DMS114 treated with DMSO at 0.1 percent for 48 hours (cell line): ENCODE results near the gene QSER1.
A peak's percentile ranks its signal among the peaks of the same experiment; 100 is the strongest.
"Not testable (repeated sequence)": the region's sequence is repeated elsewhere in the genome, so short reads cannot be mapped to it uniquely, and the experiment has no call there.

Experiments used
- DNase-seq: peaks from one replicate; lab custom pipeline; 2025; ENCODE audit not compliant: unreplicated experiment; lab: John Stamatoyannopoulos, UW

QSER1 gene

GRCh38 chr11:32991898-32992297 lies 99.3 kb downstream of the QSER1 start:
- DNase-seq: no peak

GRCh38 chr11:33000181-33000580 lies 107.6 kb downstream of the QSER1 start:
- no peak for DNase-seq

- DNase-seq: no peak
Observed at GRCh38 chr11:33001281-33001680, 108.7 kb downstream of the QSER1 start.

GRCh38 chr11:33001751-33002542 lies 109.3 kb downstream of the QSER1 start:
- no peak for DNase-seq

- DNase-seq: no peak
Observed at GRCh38 chr11:33005175-33005574, 112.6 kb downstream of the QSER1 start.

- no peak for DNase-seq
Observed at GRCh38 chr11:33006010-33006409, 113.4 kb downstream of the QSER1 start.

GRCh38 chr11:33013755-33014154 lies 121.1 kb downstream of the QSER1 start:
- no peak for DNase-seq

GRCh38 chr11:33015621-33016551 lies 123.3 kb downstream of the QSER1 start, which contains the start of gene DEPDC7:
DEPDC7 (plus strand) TSS chr11:33015878; CDS start chr11:33015956, 78 bp downstream.
- peak; percentile 71 for DNase-seq

GRCh38 chr11:33016654-33017053 lies 124.0 kb downstream of the QSER1 start:
- no peak for DNase-seq

- DNase-seq: no peak
Observed at GRCh38 chr11:33017478-33017877, 124.9 kb downstream of the QSER1 start.

GRCh38 chr11:33017965-33018364 lies 125.4 kb downstream of the QSER1 start:
- DNase-seq: no peak

- DNase-seq: no peak
Observed at GRCh38 chr11:33018840-33019239, 126.2 kb downstream of the QSER1 start.

- DNase-seq: no peak
Observed at GRCh38 chr11:33021501-33021900, 128.9 kb downstream of the QSER1 start.

GRCh38 chr11:33021937-33022336 lies 129.3 kb downstream of the QSER1 start:
- no peak for DNase-seq

- DNase-seq: no peak
Observed at GRCh38 chr11:33025339-33025722, 132.7 kb downstream of the QSER1 start.

- no peak for DNase-seq
Observed at GRCh38 chr11:33027233-33027632, 134.6 kb downstream of the QSER1 start.

- DNase-seq: no peak
Observed at GRCh38 chr11:33027846-33028536, 135.4 kb downstream of the QSER1 start.

GRCh38 chr11:33028537-33028914 lies 135.9 kb downstream of the QSER1 start:
- no peak for DNase-seq

- DNase-seq: not testable (repeated sequence)
Observed at GRCh38 chr11:33029218-33029617, 136.6 kb downstream of the QSER1 start.
